HUDEP-2 (cell line): ENCODE data around the gene CCDC127.
A peak's percentile ranks its signal among the peaks of the same experiment; 100 is the strongest.
"Not testable (repeated sequence)": the region's sequence is repeated elsewhere in the genome, so short reads cannot be mapped to it uniquely, and the experiment has no call there.

Source experiments
- DNase-seq, 76 experiments: peaks; one replicate each; lab custom pipeline; 2025; ENCODE audit not compliant: unreplicated experiment in 76 of 76; lab: John Stamatoyannopoulos, UW

The CCDC127 gene

GRCh38 chr5:234450-234849, 16.5 kb upstream of the CCDC127 start:
- no peak for DNase-seq

- not testable (repeated sequence) for DNase-seq
Measured at GRCh38 chr5:233426-233825, 15.5 kb upstream of the CCDC127 start.

- no peak for DNase-seq
Measured at GRCh38 chr5:231661-232060, 13.7 kb upstream of the CCDC127 start.

GRCh38 chr5:230711-231110, 12.8 kb upstream of the CCDC127 start:
- no peak for DNase-seq

GRCh38 chr5:228886-229285, 10.9 kb upstream of the CCDC127 start:
- no peak for DNase-seq

- DNase-seq = not testable (repeated sequence)
Measured at GRCh38 chr5:227375-227774, 9.4 kb upstream of the CCDC127 start.

- no peak for DNase-seq
Measured at GRCh38 chr5:225334-225733, 7.4 kb upstream of the CCDC127 start.

- DNase-seq = no peak
Measured at GRCh38 chr5:223791-224190, 5.8 kb upstream of the CCDC127 start.

GRCh38 chr5:222951-223715, 5.2 kb upstream of the CCDC127 start:
- not testable (repeated sequence) for DNase-seq

- DNase-seq = peak in 2 of 76 experiments; percentile 10 to 24
Measured at GRCh38 chr5:219991-220390, 2.0 kb upstream of the CCDC127 start.

- DNase-seq = peak in 12 of 76 experiments; percentile 2 to 36 (median 6)
Measured at GRCh38 chr5:219460-219863, 1.5 kb upstream of the CCDC127 start.

GRCh38 chr5:218457-219291, 721 bp upstream of the CCDC127 start:
- DNase-seq = peak in 19 of 76 experiments; percentile 1 to 53 (median 19)

- DNase-seq = not testable (repeated sequence)
Measured at GRCh38 chr5:216076-216475, 1.9 kb downstream of the CCDC127 start.

GRCh38 chr5:215256-215655, 2.7 kb downstream of the CCDC127 start:
- not testable (repeated sequence) for DNase-seq

GRCh38 chr5:213803-214395, 4.1 kb downstream of the CCDC127 start:
- DNase-seq = no peak

- DNase-seq = no peak
Measured at GRCh38 chr5:208449-209114, 9.4 kb downstream of the CCDC127 start.

- no peak for DNase-seq
Measured at GRCh38 chr5:207599-207998, 10.4 kb downstream of the CCDC127 start.

- DNase-seq = no peak
Measured at GRCh38 chr5:206927-207536, 10.9 kb downstream of the CCDC127 start.

GRCh38 chr5:206406-206805, 11.5 kb downstream of the CCDC127 start:
- DNase-seq = no peak

- DNase-seq = no peak
Measured at GRCh38 chr5:204966-205670, 12.8 kb downstream of the CCDC127 start.
